ENCODE measurements around the gene CYP2B6. TPM values are rescaled to one million over a fixed set of nuclear protein-coding genes. Genes with fewer than 3 reads are reported as not detected.
"Not testable (repeated sequence)": the region's sequence is repeated elsewhere in the genome, so short reads cannot be mapped to it uniquely, and the experiment has no call there.

CYP2B6 gene
- total RNA-seq, 1 donor from 2014 or later: 1.9 TPM

DNA sequence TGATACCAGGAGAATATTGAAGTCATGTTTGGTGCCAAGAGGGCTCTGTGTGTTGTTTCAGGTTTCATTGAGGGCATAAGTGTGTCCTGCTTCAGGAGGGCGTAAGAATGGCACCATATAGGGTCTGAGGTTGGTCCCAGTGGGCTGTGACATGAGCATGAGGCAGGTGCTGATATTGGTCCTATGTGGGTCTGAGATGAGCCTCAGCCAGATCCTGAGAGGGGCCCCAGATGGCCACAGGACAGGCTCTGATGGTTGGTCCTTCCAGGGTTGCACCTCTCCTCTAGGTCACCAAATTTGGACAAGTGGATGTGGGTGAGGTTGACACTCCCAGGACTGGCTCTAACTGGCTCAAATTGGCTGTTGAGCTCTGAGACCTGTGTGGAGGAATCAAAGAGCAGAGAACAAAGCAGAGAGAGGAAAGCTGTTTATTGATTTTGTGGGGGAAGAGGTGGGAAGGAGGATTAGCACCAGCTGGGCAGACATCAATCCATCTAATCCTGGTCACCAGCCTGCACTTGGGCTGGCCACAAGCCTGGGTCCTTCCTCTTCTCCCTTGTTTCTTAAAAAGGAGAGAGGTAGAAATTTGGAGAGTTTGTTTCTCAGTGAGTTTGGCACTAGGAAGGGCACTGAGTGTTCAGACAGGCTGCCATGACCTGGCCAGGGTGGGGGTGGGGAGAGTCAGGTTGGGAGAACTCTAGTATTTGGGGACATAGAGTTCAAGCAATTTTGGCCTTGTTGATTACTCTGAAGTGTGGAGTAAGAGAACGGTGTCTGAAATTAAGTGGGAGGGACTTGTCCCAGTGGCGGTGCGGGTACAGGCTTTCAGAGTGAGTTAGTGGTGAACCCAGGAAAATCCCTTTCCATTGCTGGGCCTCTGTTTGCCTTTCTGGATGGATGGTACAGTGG is 38.7 kb downstream of the CYP2B6 start:
- Histone ChIP-seq H3K4me1 (no peaks in the 10 kb centered on the region), H3K9me3 (no peaks in the 10 kb centered on the region), H3K27me3 (peaks cover 4% of the 10 kb centered on the region), H3K27ac (no peak overlapping the region), H3K4me3 (no peak overlapping the region), H3K36me3 (no peaks in the 10 kb centered on the region)
- intact Hi-C loops (cut with DNase I): no loop called here
- ATAC-seq (no peak), DNase-seq (no peak)
- TF ChIP-seq, protein P1, sequence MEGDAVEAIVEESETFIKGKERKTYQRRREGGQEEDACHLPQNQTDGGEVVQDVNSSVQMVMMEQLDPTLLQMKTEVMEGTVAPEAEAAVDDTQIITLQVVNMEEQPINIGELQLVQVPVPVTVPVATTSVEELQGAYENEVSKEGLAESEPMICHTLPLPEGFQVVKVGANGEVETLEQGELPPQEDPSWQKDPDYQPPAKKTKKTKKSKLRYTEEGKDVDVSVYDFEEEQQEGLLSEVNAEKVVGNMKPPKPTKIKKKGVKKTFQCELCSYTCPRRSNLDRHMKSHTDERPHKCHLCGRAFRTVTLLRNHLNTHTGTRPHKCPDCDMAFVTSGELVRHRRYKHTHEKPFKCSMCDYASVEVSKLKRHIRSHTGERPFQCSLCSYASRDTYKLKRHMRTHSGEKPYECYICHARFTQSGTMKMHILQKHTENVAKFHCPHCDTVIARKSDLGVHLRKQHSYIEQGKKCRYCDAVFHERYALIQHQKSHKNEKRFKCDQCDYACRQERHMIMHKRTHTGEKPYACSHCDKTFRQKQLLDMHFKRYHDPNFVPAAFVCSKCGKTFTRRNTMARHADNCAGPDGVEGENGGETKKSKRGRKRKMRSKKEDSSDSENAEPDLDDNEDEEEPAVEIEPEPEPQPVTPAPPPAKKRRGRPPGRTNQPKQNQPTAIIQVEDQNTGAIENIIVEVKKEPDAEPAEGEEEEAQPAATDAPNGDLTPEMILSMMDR (IDR thresholded peaks at IDR 0.05): no peak

DNA sequence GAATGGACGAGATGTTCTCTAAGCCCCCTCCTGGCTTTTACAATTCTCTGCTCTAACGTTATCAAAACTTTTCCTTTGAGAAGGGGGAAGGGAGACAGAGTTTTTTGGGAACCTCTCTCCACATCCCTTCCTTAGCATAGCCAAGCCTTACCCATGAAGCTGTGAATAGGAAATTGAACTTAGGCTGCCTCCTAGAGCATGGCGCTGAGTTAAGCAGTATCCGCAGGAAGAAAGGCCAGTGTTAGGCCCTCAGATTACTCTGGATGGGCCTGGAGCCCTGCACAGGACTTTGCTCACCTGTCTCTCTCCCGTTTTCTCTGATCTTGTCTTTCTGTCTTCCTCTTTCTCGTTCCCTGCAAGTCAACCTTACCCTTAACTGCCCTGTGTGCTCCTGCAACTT is 39.6 kb downstream of the CYP2B6 start:
- TF ChIP-seq, protein P1 (IDR thresholded peaks at IDR 0.05): no peak
- Histone ChIP-seq H3K4me3 (no peak overlapping the region), H3K27me3 (peaks cover 4% of the 10 kb centered on the region), H3K36me3 (no peaks in the 10 kb centered on the region), H3K27ac (no peak overlapping the region), H3K9me3 (no peaks in the 10 kb centered on the region), H3K4me1 (no peaks in the 10 kb centered on the region)
- ATAC-seq: no peak
- no peak for DNase-seq
- intact Hi-C loops (cut with DNase I): no loop called here

DNA sequence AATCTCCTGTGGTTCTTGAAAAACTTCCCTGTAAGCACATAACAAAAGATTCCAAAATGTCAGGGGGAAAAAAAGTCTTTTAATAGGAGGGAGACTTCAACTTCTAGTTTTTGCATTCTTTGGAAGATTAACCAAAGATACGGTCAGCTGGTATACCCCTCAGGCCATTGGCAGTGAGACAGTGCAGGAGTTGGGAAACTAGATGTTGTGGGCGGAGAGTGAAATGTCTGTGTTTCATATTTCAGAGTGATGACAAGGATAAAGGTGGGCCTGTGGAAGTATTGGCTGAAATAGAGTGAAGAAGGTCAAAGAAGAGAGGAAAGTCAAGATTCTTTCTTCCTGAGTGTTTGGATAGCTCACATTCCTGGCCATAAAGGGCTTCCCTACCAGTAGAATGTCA is 40.8 kb downstream of the CYP2B6 start:
- Histone ChIP-seq H3K9me3 (no peaks in the 10 kb centered on the region), H3K27me3 (no peaks in the 10 kb centered on the region), H3K27ac (no peak overlapping the region), H3K4me1 (no peaks in the 10 kb centered on the region), H3K4me3 (no peak overlapping the region), H3K36me3 (no peaks in the 10 kb centered on the region)
- TF ChIP-seq, protein P1 (IDR thresholded peaks at IDR 0.05): no peak
- DNase-seq (no peak), ATAC-seq (no peak)
- intact Hi-C loops (cut with DNase I): no loop called here

DNA sequence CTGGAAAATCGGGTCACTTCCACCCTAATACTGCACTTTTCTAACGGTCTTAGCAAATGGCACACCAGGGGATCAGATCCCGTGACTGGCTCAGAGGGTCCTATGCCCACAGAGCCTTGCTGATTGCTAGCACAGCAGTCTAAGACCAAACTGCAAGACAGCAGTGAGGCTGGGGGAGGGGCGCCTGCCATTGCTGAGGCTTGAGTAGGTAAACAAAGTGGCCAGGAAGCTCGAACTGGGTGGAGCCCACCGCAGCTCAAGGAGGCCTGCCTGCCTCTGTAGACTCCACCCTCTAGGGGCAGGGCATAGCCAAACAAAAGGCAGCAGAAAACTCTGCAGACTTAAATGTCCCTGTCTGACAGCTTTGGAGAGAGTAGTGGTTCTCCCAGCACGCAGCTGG is 42.2 kb downstream of the CYP2B6 start:
- H3K9me3 ChIP-seq; intact Hi-C loops (cut with DNase I); H3K36me3 ChIP-seq; H3K4me3 ChIP-seq; H3K27me3 ChIP-seq; ATAC-seq; H3K4me1 ChIP-seq; H3K27ac ChIP-seq; DNase-seq: not testable (repeated sequence)

DNA sequence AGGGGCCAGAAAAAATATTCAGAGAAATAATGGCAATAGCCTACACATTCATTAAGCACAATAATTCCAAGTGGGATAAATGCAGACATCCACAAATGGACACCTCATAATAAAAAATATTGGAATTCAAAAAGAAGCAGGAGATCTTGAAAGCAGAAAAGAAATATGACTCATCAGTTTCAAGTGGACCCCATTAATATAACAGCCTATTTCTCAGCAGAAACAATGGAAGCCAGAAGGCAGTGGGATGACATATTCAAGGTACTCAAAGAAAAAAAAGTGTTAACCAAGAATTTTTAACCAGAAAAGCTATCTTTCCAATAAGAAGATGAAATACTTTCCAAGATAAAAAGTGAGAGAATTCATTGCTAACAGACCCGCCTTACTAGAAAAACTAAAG is 48.7 kb downstream of the CYP2B6 start:
- TF ChIP-seq, protein P1 (IDR thresholded peaks at IDR 0.05): no peak
- no peaks in the 10 kb centered on the region for H3K9me3 ChIP-seq
- ATAC-seq (no peak), DNase-seq (no peak)
- H3K27me3 ChIP-seq: no peaks in the 10 kb centered on the region
- no peak overlapping the region for H3K27ac ChIP-seq
- H3K36me3 ChIP-seq: no peaks in the 10 kb centered on the region
- H3K4me1 ChIP-seq: no peaks in the 10 kb centered on the region
- no peak overlapping the region for H3K4me3 ChIP-seq
- intact Hi-C loops (cut with DNase I): no loop called here

DNA sequence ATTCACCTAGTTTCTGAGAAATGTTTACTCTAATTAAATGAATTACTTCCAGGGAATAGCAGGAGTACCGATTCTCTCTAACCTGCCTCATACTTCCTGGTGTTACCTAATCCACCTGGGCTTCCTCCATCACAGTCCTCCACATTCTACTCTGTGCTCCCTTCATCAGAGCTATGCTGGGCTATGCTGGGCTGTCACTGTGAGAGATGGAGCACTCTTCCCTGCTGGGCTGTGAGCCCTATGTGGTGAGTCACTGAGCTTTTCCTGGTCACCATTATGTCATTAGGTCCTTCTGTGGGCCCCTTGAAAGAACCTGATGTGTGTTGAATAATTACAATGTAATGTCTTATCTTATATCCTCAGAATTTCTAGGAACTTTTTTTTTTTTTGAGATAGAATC is 54.0 kb downstream of the CYP2B6 start:
- H3K4me1 ChIP-seq; H3K9me3 ChIP-seq; intact Hi-C loops (cut with DNase I); H3K36me3 ChIP-seq; DNase-seq; H3K4me3 ChIP-seq; H3K27me3 ChIP-seq; H3K27ac ChIP-seq: not testable (repeated sequence)
- ATAC-seq: peak; percentile 71
